Ascending aorta (tissue), 2 donors: ENCODE data around the gene ZNF488. TPM values are rescaled to one million over a fixed set of nuclear protein-coding genes. Genes with fewer than 3 reads are reported as not detected.
A peak's percentile ranks its signal among the peaks of the same experiment; 100 is the strongest.

Source experiments
- DNase-seq, 2 donors: peaks; one replicate each; pipeline ENCODE4 v3.0.0-alpha.2; 2019; ENCODE audit warnings: low spot score in 2 of 2
- H3K27ac ChIP-seq, 2 donors: fragments of 200-600 bp; sonication (generic); one replicate each; pipeline ENCODE4 v1.5.1; 2016 to 2017; ENCODE audit warnings: mild to moderate bottlenecking in 1 of 2
- H3K27me3 ChIP-seq: fragments of 200-600 bp; sonication (generic); one replicate; pipeline ENCODE4 v1.5.1; 2017
- H3K36me3 ChIP-seq, 2 donors: fragments of 200-600 bp; sonication (generic); one replicate each; pipeline ENCODE4 v1.5.1; 2016
- H3K4me1 ChIP-seq, 2 donors: fragments of 200-600 bp; sonication (generic); one replicate each; pipeline ENCODE4 v1.5.1; 2016 to 2017; ENCODE audit warnings: mild to moderate bottlenecking in 1 of 2
- H3K4me3 ChIP-seq, 2 donors: fragments of 200-600 bp; sonication (generic); one replicate each; pipeline ENCODE4 v1.5.1; 2016 to 2017; ENCODE audit warnings: mild to moderate bottlenecking in 1 of 2
- H3K9me3 ChIP-seq, 2 donors: fragments of 200-600 bp; sonication (generic); one replicate each; pipeline ENCODE4 v1.5.1; 2016
- CTCF ChIP-seq, 3 experiments: fragments of 200-600 bp in 2 of 3; fragments of 450-650 bp in 1 of 3; sonication (generic) in 2 of 3; IDR thresholded peaks; one replicate each; pipeline ENCODE4 v1.5.1; 2016 to 2019; ENCODE audit warnings: antibody characterized with exemption in 3 of 3, mild to moderate bottlenecking in 1 of 3, moderate library complexity in 1 of 3
- intact Hi-C: fragments of 100-400 bp; cut with DNase I; formaldehyde crosslinking; loops from one replicate; pipeline ENCODE4 v1.15.1; 2023
- total RNA-seq: library from RNA; depleted of rRNA; stranded (reverse); fragments of >200 nt; gene quantifications from one replicate; pipeline ENCODE4 v1.1.0, GENCODE V29; 2016

The ZNF488 gene
- total RNA-seq, 1 donor from 2014 or later, result not detected

- H3K27ac ChIP-seq, result no peak overlapping the region
- no peaks in the 10 kb centered on the region for H3K27me3 ChIP-seq
- intact Hi-C loops, result no loop called here
- no peaks in the 10 kb centered on the region for H3K36me3 ChIP-seq
- no peak overlapping the region for H3K4me3 ChIP-seq
- TF ChIP-seq CTCF (IDR thresholded peaks at IDR 0.05), result no peak
- no peaks in the 10 kb centered on the region for H3K9me3 ChIP-seq
- DNase-seq, result peak in 1 of 2 donors; percentile 48
- no peaks in the 10 kb centered on the region for H3K4me1 ChIP-seq
Observed at GRCh38 chr10:47334466-47335295, 49.4 kb downstream of the ZNF488 start.

- Histone ChIP-seq H3K36me3 (no peaks in the 10 kb centered on the region), H3K4me1 (no peaks in the 10 kb centered on the region), H3K27ac (no peak overlapping the region), H3K9me3 (no peaks in the 10 kb centered on the region), H3K4me3 (no peak overlapping the region), H3K27me3 (no peaks in the 10 kb centered on the region)
- no peak for TF ChIP-seq CTCF (IDR thresholded peaks at IDR 0.05)
- intact Hi-C loops, result no loop called here
- peak in 1 of 2 donors; percentile 39 for DNase-seq
Observed at GRCh38 chr10:47333532-47333931, 50.6 kb downstream of the ZNF488 start.

GRCh38 chr10:47332946-47333345 lies 51.1 kb downstream of the ZNF488 start:
- Histone ChIP-seq H3K9me3 (no peaks in the 10 kb centered on the region), H3K27ac (no peak overlapping the region), H3K4me1 (no peaks in the 10 kb centered on the region), H3K27me3 (no peaks in the 10 kb centered on the region), H3K36me3 (no peaks in the 10 kb centered on the region), H3K4me3 (no peak overlapping the region)
- no peak for DNase-seq
- TF ChIP-seq CTCF (IDR thresholded peaks at IDR 0.05), result no peak
- intact Hi-C loops, result no loop called here

- H3K36me3 ChIP-seq, result no peaks in the 10 kb centered on the region
- no peaks in the 10 kb centered on the region for H3K9me3 ChIP-seq
- no peak for TF ChIP-seq CTCF (IDR thresholded peaks at IDR 0.05)
- no peak overlapping the region for H3K4me3 ChIP-seq
- H3K4me1 ChIP-seq, result no peaks in the 10 kb centered on the region
- no peak overlapping the region for H3K27ac ChIP-seq
- no peaks in the 10 kb centered on the region for H3K27me3 ChIP-seq
- intact Hi-C loops, result no loop called here
- DNase-seq, result peak in 1 of 2 donors; percentile 38
Observed at GRCh38 chr10:47332371-47332770, 51.7 kb downstream of the ZNF488 start.

- Histone ChIP-seq H3K36me3 (no peaks in the 10 kb centered on the region), H3K4me3 (no peak overlapping the region), H3K27me3 (no peaks in the 10 kb centered on the region), H3K27ac (no peak overlapping the region), H3K4me1 (no peaks in the 10 kb centered on the region), H3K9me3 (no peaks in the 10 kb centered on the region)
- DNase-seq, result peak in 1 of 2 donors; percentile 25
- intact Hi-C loops, result no loop called here
- TF ChIP-seq CTCF (IDR thresholded peaks at IDR 0.05), result no peak
Observed at GRCh38 chr10:47331954-47332353, 52.1 kb downstream of the ZNF488 start.
